ENCODE results near the gene PDE7B.
"Not testable (repeated sequence)": the region's sequence is repeated elsewhere in the genome, so short reads cannot be mapped to it uniquely, and the experiment has no call there.

Gene PDE7B

DNA sequence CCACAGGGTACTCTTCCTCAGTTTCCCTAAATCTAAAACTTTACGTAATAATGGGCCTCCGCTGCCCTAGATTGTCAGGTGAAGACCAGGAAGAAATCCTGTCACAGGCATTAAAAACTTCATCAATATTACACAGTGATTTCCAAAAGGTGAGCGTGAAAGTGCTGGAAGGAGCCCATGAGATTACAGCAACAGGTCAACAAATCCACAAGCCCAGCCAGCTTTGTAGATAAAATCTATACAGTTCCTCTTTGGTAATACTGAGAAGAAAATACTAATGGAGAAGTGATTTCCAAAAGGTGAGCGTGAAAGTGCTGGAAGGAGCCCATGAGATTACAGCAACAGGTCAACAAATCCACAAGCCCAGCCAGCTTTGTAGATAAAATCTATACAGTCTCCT, 254.3 kb downstream of the PDE7B start:
- not testable (repeated sequence) for DNase-seq (ENCODE audit: low spot score)

DNA sequence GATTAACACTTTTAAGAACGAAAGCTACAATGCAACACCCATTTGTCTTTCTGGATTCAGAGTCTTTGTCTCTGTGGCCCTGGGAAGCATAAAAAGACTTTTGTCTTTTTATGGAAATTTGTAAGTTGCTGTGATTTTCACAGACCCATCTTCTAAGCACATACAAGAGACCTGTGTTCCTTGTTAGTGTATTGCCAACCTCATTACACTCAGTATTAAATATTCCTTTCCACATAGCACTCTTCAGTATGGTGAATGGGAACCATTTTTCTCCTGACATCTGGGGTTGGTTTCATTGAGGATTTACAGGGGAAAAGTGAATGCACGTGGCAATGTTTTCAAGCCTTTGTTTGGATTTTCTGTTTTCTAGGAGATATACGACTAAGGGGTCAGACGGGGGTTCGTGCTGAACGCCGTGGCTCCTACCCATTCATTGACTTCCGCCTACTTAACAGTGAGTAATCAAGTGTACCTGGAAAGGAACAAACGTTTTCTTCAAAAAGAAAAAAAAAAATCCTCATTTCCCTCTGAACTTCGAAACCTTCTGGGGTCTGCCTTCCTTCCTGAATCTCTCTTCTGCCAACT, 257.0 kb downstream of the PDE7B start:
- DNase-seq (ENCODE audit: low spot score): peak; percentile 28

DNA sequence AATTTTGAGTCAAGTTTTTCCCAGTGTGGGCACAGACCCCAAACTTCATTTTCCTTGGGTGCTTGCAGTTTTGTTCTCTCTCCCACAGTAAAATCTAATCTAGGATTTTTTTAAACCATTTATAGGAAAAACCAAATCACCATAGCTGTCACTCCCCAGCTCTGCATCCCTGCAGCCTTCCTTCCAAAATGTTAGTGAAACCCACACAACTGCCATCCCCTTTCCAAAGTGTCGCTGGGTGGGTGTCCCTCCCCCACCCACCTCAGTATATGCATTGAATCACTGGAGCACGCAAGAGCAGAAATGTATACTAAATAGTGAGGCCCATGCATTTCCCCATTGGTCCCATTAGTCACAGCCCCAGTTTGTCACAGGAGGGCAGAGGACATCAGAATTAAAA, 260.3 kb downstream of the PDE7B start:
- DNase-seq (ENCODE audit: low spot score): no peak

DNA sequence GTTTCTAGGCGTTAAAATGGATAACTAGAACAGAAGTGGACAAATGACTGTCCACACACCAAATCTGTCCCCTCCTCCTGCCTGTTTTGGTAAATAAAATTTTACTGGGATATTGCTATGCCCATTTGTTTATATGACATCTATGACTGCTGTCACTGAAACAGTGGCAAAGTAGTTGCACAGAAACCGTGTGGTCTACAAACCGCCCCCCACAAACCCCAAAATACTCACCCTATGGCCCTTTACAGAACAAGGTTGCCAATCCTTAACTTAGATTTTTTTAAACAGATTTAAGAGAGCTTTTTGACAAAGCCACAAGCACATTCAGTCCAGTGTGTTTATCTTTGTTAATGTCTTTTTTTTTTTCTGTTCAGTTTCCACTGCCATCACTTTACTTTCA, 260.8 kb downstream of the PDE7B start:
- no peak for DNase-seq (ENCODE audit: low spot score)

DNA sequence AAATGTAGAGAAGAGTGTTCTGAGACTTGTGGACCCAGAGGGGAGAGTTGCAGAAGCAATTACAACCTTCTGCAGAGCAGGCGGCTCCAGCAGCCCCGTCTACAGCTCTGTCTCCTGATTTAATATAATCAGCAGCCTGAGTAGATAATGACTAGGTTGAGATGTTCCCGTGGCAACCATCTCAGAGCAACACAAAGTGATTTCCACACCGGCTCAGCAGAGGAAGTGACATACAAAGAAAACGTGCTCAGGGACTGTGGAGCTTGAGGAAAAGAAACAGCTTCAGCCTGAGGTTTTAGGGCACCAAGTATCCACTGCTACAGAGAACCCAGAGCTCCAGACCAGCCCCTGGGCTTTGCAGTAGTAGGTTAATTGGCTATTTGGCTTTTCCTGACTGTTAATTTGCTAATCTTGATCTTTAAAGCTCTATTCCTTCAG, 262.3 kb downstream of the PDE7B start:
- no peak for DNase-seq (ENCODE audit: low spot score)

DNA sequence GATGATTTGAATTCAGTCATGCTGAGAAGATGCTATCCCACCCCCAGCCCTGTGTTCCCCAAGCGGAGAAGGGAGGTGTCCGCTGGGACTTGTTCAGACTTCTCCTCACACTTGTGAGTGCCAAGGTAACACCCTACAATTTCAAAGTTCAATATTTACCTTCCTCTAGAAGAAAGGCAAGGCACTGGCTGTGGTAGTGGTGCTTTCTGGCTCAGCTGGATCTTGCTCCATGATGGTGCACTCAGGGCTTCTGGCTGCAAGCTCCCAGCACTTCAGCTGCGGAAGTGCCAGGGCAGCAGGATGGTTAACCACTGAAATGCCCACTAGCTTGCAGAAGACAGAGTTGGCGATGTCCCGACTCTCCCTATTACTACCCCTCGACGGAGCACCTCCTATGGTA, 263.2 kb downstream of the PDE7B start:
- no peak for DNase-seq (ENCODE audit: low spot score)

DNA sequence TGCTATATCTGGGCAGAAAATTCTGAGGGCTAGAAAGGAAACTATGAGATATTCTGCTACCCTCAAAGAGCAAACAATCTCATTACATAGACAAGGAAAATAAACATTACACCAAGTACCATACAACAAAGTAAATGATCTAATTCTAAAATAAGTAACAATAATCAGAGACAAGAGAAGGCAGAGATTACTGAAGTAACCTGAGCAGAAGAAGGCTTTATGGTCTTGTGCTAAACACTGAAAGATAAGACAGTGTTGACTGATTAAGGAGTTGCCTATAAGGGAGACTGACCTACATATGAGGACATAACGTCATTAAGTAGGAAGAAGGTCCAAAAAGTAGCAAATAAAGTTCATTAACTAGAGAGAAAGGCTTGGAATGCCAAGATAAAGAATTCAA, 264.4 kb downstream of the PDE7B start:
- no peak for DNase-seq (ENCODE audit: low spot score)

DNA sequence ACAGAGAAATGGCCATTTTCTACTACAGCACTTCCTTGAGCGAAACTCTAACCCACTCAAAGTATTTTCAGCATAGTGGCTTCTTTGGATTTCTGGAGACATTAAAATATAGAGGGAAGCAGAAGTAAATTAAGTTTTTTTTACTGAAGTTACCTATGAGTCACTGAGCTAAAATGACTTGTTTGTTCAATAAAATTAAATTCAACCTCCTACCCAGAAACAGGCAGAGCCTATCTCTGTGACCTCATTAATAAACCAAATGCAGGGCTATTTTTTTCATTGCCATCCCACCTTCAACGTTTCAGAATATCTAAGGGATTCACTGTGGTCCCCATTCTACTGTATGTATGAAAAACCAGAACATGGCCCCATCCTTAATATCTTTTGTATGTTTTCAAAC, 265.6 kb downstream of the PDE7B start:
- DNase-seq (ENCODE audit: low spot score): no peak

DNA sequence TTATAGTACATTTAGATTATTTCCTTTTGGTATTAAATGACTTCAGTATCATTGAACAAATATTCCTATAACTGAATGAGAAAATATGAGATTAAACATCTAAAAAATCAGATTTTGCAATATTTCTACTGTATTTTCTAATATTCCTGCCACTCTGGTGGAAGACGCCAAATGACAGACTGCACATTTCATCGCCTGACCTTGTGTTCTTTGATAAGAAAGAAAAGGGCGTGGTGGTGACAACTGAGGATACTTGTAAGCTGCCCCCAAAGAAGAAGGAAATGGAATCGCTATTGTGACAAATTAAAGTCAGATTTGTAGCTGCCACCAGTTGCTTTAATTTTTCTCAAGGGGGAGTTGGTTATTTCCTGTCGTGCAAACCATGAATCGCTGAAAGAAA, 267.3 kb downstream of the PDE7B start:
- DNase-seq (ENCODE audit: low spot score): no peak

DNA sequence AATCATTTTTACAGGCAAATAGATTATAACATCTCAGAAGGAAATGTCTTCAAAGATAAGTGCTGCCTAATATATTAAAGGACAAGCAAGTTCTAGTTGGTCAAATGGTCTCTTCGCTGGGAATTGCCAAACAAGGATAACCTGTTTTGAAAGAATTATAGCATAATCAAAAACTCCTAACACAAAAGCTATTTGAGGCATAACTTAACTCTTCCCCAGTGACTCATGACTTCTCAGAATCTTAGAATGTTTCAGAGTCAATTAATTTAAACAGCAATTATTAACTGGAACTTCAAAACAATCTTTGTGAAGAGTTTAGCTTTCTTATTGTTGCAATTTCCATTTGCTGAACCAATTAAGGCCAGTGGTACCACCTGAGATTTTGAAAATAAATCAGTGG, 272.0 kb downstream of the PDE7B start:
- DNase-seq (ENCODE audit: low spot score): no peak

DNA sequence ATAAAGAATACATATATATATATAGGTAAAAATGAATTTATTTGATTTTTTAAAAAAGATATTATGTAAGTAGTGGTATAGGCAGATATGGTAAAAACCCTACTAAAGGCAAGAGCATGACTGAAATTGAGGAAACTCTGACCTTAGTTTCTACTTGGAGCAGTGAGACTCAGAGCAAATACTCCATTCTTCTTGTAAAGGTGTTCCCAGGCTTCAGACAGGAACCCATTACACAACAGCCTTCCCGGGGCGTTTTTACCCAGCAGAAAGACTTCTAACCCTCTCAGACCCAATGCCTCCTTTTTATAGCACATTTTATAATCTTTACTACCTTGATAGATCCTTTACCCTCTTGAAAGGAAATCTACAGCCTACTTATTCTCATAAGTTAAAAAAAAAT, 274.1 kb downstream of the PDE7B start:
- no peak for DNase-seq (ENCODE audit: low spot score)

DNA sequence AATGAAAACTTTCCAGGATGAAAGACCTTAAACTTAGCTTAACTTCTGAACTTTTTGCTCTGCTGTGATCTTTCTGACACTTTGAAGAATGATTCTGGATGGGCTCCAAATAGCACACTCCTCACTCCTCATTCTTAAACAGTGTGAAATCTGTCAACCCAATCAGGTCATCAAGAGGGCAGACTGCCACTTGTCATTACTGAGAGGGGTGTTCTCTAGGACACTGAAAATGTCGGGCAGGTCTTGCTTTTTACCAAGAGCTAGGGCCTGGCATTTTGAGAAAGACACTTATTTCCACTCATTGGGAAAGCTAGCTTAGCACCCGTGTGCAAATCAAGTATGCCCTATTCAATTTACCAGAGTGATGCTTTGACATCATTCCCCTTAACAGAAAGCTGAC, 276.4 kb downstream of the PDE7B start:
- no peak for DNase-seq (ENCODE audit: low spot score)

DNA sequence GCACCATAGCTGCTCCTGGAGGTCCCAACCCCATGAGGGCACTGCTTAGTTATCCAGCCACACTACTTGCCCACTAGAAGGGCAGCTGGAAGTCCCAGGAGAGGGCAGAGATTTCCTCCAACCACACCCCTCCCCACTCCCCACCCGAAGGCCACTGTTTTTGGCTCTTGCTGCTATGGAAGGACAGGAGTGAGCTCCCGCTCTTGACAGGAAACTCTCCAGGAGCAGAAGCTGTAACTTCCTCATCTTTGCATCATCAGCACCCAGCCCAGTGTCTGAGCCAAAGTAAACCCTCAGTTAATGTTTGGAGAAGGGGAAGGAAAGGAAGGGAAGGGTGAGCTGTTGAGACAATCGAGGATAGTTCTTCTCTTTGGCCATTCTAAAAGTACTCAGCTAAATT, 277.9 kb downstream of the PDE7B start:
- no peak for DNase-seq (ENCODE audit: low spot score)

DNA sequence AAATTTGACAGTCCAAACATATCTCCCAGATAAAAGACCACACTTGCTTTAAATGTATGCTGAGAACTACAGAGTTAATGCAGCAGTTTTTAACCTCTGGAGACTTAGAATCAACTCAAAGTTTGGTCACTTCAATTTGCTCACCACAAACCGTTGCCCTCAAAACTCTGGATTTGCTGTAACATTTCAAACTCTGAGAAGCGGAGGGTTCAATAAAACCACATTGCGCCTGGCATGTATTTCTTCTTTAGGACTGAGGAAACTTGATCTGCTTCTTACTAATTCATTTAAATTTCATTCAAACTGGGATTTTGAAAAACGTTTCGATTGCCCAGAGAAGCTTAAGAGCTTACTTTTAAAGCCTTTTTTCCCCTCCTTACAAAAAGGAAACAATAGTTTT, 282.8 kb downstream of the PDE7B start:
- no peak for DNase-seq (ENCODE audit: low spot score)

DNA sequence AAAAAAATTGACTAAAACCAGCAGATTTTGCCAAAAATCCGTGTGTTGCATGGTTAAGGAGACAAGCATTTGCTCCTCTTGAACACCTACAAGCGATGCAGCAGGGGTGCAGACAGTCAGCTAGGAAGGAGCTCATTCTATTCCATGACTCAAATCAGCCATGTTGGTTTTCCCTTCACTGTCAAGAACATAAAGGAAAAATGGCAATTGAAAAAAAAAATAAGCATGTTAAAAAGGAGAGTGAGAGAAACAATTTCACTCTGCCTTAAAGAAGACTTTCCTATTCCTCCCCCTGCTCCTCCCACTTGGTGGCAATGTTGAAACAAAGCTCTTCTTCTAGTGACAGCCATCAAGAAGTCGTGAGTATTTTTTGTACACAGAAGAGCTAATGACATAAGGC, 283.2 kb downstream of the PDE7B start:
- no peak for DNase-seq (ENCODE audit: low spot score)

DNA sequence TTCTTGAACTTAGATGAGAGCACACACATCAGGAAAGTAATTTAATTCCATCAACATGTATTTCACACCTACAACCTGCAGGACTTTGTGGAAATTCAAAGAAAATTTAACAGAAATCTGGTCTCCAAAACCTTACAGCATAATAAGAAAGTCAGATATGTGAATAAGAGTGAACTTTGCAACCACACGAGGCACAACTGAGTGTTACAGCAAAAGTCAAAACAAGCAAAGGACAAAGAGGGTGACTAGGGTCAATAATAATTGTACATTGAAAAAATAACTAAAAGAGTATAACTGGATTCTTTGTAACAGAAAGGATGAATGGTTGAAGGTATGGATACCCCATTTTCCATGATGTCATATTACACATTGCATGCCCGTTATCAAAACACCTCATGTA, 284.8 kb downstream of the PDE7B start:
- DNase-seq (ENCODE audit: low spot score): no peak

DNA sequence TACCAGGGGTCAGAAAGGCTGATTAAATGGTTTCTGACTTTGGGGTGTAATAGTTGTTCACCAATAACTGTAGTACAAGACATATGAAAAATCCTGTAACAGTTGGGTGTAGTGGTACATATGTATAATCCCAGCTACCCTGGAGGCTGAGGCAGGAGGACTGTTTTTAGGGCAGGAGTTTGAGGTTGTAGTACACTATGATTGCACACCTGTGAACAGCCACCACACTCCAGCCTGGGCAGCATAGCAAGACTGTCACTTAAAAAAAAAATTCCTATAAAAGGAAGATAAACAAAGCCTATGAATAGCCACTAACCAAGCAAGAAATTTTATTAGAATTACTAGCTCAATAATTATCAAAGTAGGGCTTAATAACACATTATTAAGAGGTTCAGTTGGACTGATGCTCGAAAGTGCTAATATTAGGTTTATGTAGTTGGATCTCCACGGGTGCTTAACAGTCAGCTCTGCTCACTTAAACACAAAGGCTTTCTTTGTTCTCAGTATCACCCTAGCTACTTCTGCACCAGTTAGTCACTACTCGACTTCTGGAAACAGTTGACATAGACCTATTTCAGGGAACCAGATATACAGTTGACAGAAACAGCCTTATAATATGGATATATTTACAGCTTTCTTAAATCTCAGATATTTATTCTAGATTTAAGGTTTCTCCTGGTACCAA, 285.6 kb downstream of the PDE7B start:
- peak; percentile 33 for DNase-seq (ENCODE audit: low spot score)

DNA sequence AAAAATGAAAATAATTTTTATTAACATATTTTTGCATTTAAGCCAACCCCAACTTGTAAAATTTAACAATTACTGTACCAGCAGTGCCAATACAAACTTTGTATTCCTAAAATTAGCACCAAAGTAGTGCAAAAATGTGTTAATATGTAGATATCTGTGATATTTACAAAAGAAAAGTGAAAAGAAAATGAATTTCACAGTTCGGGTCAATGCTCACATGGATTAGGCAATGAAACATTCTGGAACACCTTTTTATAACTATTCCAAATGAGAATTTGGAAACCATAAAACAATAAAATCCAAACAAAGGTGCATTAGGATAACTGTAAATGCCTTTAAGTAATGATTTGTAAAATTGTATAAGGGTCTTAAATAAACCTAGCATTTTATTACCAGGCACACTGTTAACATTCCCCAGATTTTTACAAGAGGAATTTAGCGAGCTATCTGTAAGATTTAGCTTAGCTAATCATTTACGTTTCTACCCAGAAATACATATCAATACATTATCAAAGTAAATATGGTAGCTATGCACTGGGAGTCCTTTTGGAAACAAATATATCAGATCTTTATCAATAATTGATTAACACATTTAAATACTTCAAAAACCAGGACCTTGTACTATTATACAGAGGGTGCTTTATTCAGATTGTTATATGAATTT, 286.4 kb downstream of the PDE7B start:
- no peak for DNase-seq (ENCODE audit: low spot score)

DNA sequence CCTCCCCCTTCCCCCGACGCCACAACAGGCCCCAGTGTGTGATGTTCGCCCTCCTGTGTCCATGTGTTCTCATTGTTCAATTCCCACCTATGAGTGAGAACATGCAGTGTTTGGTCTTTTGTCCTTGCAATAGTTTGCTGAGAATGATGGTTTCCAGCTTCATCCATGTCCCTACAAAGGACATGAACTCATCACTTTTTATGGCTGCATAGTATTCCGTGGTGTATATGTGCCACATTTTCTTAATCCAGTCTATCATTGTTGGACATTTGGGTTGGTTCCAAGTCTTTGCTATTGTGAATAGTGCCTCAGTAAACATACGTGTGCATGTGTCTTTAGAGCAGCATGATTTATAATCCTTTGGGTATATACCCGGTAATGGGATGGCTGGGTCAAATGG, 287.6 kb downstream of the PDE7B start:
- DNase-seq (ENCODE audit: low spot score): not testable (repeated sequence)

DNA sequence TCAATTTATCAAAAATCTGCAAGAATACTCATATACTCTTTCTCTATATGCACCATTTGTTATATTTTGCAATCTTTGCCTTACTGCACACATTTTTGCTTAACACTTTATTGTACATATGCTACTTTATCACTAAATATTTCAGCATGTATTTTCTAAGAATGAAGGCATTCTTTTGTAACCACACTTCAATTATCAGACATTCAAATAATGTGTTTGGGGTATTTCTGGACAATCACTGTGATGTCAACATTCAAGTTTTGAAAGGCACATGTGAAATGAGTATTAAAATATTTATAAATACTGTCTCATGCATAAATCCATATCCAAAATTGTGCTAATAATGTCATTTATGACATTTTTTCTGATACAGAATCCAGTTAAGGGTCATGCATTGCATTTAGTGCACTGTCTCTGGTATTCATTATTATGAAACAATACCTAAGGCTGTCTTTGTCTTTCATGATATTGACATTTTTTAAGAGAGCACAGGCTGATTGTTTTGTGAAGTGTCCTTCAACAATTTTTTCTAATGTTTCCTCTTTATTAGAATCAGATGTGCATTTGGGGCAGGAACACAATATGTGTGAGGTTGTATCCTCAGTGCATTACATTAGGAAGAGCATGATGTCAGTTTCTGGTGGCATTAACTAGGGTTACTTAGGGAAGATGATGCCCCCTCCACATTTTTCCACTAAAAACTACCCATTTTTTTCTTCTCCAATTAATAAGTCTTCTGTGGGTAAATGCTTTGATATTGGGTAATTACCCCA, 292.9 kb downstream of the PDE7B start:
- DNase-seq (ENCODE audit: low spot score): no peak

DNA sequence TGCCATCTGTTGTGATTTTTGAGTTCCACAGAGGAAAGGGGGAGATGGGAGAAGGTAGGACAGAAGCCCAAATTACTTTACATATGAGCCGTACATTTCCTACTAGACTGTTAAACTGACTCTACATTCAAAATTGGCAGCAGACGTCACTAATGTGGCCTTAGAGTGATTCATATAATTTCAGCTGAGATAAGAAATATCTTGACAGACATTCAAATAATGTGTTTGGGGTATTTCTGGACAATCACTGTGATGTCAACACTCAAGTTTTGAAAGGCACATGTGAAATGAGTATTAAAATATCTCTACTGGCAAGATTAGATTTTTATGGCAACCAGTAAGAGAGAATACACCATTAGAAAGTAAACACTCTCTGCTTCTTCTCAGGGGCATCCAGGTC, 294.6 kb downstream of the PDE7B start:
- DNase-seq (ENCODE audit: low spot score): no peak

DNA sequence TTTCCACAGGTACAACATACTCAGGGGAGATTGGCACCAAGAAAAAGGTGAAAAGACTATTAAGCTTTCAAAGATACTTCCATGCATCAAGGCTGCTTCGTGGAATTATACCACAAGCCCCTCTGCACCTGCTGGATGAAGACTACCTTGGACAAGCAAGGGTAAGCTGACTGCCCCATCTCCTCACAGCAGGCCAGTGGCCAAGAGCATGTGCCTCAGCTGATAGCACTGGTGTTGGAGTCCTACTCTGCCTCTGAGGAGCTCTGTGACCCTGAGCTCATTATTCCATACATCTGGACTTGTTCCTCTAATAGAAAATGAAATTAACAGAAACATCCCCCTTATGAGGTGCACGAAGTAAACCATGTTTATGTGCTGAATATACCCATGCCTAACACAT, 295.8 kb downstream of the PDE7B start:
- DNase-seq (ENCODE audit: low spot score): no peak

DNA sequence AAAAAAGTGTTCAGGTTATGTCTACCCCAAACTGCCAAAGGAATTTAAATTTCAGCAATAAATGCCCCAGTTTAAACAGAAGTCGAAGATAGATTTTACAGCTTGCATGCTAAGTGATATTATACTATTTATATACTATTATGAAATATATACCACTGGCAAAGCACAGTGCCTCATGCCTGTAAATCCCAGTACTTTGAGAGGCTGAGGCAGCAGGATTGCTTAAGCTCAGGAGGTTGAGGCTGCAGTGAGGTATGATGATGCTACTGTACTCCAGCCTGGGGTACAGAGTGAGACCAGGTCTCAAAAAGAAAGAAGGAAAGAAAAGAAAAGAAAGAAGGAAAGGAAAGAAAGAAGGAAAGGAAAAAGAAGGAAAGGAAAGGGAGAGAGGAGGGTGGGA, 296.6 kb downstream of the PDE7B start:
- no peak for DNase-seq (ENCODE audit: low spot score)

All from pons (tissue), 1 donor.